ENCODE results near the gene TRIM41. TPM values are rescaled to one million over a fixed set of nuclear protein-coding genes. Genes with fewer than 3 reads are reported as not detected.

Gene TRIM41
- total RNA-seq, 1 experiment from 2014 or later: 57.6 TPM

- Histone ChIP-seq H3K9me3 (ENCODE audit: insufficient read depth, low read depth) (no peaks in the 10 kb centered on the region), H3K36me3 (ENCODE audit: low read depth) (peaks cover 30% of the 10 kb centered on the region; the same call in 1 of the 2 replicates), H2AFZ (no peak overlapping the region), H3K4me3 (no peak overlapping the region), H3K4me1 (replicated peaks; ENCODE audit: insufficient read depth) (peaks cover 59% of the 10 kb centered on the region), H4K20me1 (ENCODE audit: insufficient read depth) (peaks cover 70% of the 10 kb centered on the region), H3K79me2 (ENCODE audit: low read depth) (peaks cover 80% of the 10 kb centered on the region), H3K27me3 (ENCODE audit: insufficient read depth, low read depth) (no peaks in the 10 kb centered on the region), H3K27ac (no peak overlapping the region), H3K4me2 (no peak overlapping the region), H3K9me2 (ENCODE audit: insufficient read depth) (no peaks in the 10 kb centered on the region), H3F3A (ENCODE audit: insufficient read depth, low read depth) (peaks cover 42% of the 10 kb centered on the region)
- DNase-seq: no peak
- ChIA-PET CTCF (interaction anchor here (0.6 to 0.7 kb wide), 2 partner anchors 15 to 66 kb away, joined by 11 to 13 read pairs; no protein-coding TSS in a partner anchor), POLR2A (ENCODE audit: unreplicated experiment) (interaction anchor here (0.6 to 0.7 kb wide), 2 partner anchors 23 to 1340 kb away, joined by 4 to 6 read pairs; no protein-coding TSS in a partner anchor)
- TSS peak; percentile 2 for BruUV-seq (replicated peaks)
- no peak for TF ChIP-seq EZH2 (IDR thresholded peaks at IDR 0.05; ENCODE audit: low read depth)
- no peak for TF ChIP-seq CTCF (conservative IDR thresholded peaks at IDR 0.05)
- intact Hi-C loops (cut with micrococcal nuclease; ENCODE audit: unreplicated experiment): no loop called here
These were observed 32.9 kb downstream of the TRIM41 start for GRCh38 chr5:181255836-181256578.

GRCh38 chr5:181258576-181258975, 35.5 kb downstream of the TRIM41 start:
- peak overlapping the region; percentile 99 for H3K4me2 ChIP-seq
- peaks cover 51% of the 10 kb centered on the region for H4K20me1 ChIP-seq (ENCODE audit: insufficient read depth)
- TF ChIP-seq EZH2 (IDR thresholded peaks at IDR 0.05; ENCODE audit: low read depth) (no peak), CTCF (conservative IDR thresholded peaks at IDR 0.05) (no peak)
- peaks cover 69% of the 10 kb centered on the region for H3K79me2 ChIP-seq (ENCODE audit: low read depth)
- peaks cover 42% of the 10 kb centered on the region for H3F3A ChIP-seq (ENCODE audit: insufficient read depth, low read depth)
- no TSS peak for BruUV-seq (replicated peaks)
- no peak overlapping the region for H2AFZ ChIP-seq
- peaks cover 44% of the 10 kb centered on the region for H3K4me1 ChIP-seq (replicated peaks; ENCODE audit: insufficient read depth)
- ChIA-PET CTCF (no interaction called here), POLR2A (ENCODE audit: unreplicated experiment) (no interaction called here)
- peaks cover 21% of the 10 kb centered on the region; the same call in 1 of the 2 replicates for H3K36me3 ChIP-seq (ENCODE audit: low read depth)
- DNase-seq: no peak
- no peaks in the 10 kb centered on the region for H3K9me2 ChIP-seq (ENCODE audit: insufficient read depth)
- intact Hi-C loops (cut with micrococcal nuclease; ENCODE audit: unreplicated experiment): no loop called here
- H3K27ac ChIP-seq: no peak overlapping the region
- peak overlapping the region; percentile 96; the same call in 1 of the 2 replicates for H3K4me3 ChIP-seq
- H3K9me3 ChIP-seq (ENCODE audit: insufficient read depth, low read depth): no peaks in the 10 kb centered on the region
- H3K27me3 ChIP-seq (ENCODE audit: insufficient read depth, low read depth): no peaks in the 10 kb centered on the region

- DNase-seq: no peak
- peak overlapping the region; percentile 24; the same call in 1 of the 2 replicates for H3K27ac ChIP-seq
- H3K9me2 ChIP-seq (ENCODE audit: insufficient read depth): no peaks in the 10 kb centered on the region
- TF ChIP-seq EZH2 (IDR thresholded peaks at IDR 0.05; ENCODE audit: low read depth): no peak
- peaks cover 51% of the 10 kb centered on the region for H4K20me1 ChIP-seq (ENCODE audit: insufficient read depth)
- no peaks in the 10 kb centered on the region for H3K27me3 ChIP-seq (ENCODE audit: insufficient read depth, low read depth)
- H3F3A ChIP-seq (ENCODE audit: insufficient read depth, low read depth): peaks cover 42% of the 10 kb centered on the region
- H2AFZ ChIP-seq: no peak overlapping the region
- no peaks in the 10 kb centered on the region for H3K9me3 ChIP-seq (ENCODE audit: insufficient read depth, low read depth)
- BruUV-seq (replicated peaks): no TSS peak
- intact Hi-C loops (cut with micrococcal nuclease; ENCODE audit: unreplicated experiment): no loop called here
- H3K4me1 ChIP-seq (replicated peaks; ENCODE audit: insufficient read depth): peaks cover 44% of the 10 kb centered on the region
- ChIA-PET CTCF (no interaction called here), POLR2A (ENCODE audit: unreplicated experiment) (no interaction called here)
- peak overlapping the region; percentile 96 for H3K4me3 ChIP-seq
- H3K36me3 ChIP-seq (ENCODE audit: low read depth): peaks cover 21% of the 10 kb centered on the region; the same call in 1 of the 2 replicates
- H3K79me2 ChIP-seq (ENCODE audit: low read depth): peaks cover 68% of the 10 kb centered on the region
- peak overlapping the region; percentile 99 for H3K4me2 ChIP-seq
These were observed 36.2 kb downstream of the TRIM41 start for GRCh38 chr5:181259283-181259682.
